ENCODE measurements around the gene TBC1D14. TPM values are rescaled to one million over a fixed set of nuclear protein-coding genes. Genes with fewer than 3 reads are reported as not detected.

Gene TBC1D14
- polyA plus RNA-seq, 2 donors = 13.4 to 23.2 TPM

GRCh38 chr4:7040765-7041164 is 131.1 kb downstream of the TBC1D14 start:
- Histone ChIP-seq H3K4me3 (ENCODE audit: low read depth in 1 of 2, low read length in 2 of 2) (no peak overlapping the region), H3K4me1 (ENCODE audit: control insufficient read depth in 2 of 2, insufficient read depth in 2 of 2, low read length in 1 of 2) (peaks cover 10 to 16% of the 10 kb centered on the region in 2 donors), H3K9me3 (ENCODE audit: control insufficient read depth in 2 of 2, insufficient read depth in 1 of 2, low read depth in 1 of 2, low read length in 1 of 2) (no peaks in the 10 kb centered on the region), H3K36me3 (ENCODE audit: control insufficient read depth in 2 of 2, insufficient read depth in 2 of 2, low read length in 1 of 2) (no peaks in the 10 kb centered on the region), H3K27me3 (ENCODE audit: control insufficient read depth in 1 of 2, insufficient read depth in 2 of 2, low read length in 2 of 2) (no peaks in the 10 kb centered on the region), H3K27ac (ENCODE audit: low read depth in 2 of 2, low read length in 1 of 2) (no peak overlapping the region)
- WGBS, 2 donors = 89 to 90% methylated on average over 4 of the region's 4 CpGs

DNA sequence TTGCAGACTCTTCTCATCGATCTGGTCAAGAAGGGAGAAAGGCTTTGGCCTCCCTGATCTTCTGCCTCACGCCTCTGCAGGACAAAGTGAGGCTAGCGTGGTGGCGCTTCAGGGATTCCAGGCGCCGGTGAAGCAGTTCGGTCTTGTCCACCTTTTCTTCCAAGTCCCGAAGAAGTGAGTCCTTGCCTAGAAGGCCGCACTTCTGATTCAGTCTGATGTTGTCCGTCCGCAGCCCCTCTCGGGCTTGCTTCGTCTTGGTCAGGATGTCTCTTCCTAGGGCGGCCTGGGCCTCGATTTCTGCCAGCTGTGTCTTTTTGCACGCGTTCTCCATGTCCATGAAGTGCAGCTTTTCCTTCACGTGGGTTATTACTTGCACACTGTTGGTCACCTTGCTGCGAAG is 131.6 kb downstream of the TBC1D14 start:
- Histone ChIP-seq H3K27me3 (ENCODE audit: control insufficient read depth in 1 of 2, insufficient read depth in 2 of 2, low read length in 2 of 2) (no peaks in the 10 kb centered on the region), H3K27ac (ENCODE audit: low read depth in 2 of 2, low read length in 1 of 2) (no peak overlapping the region), H3K4me3 (ENCODE audit: low read depth in 1 of 2, low read length in 2 of 2) (no peak overlapping the region), H3K36me3 (ENCODE audit: control insufficient read depth in 2 of 2, insufficient read depth in 2 of 2, low read length in 1 of 2) (no peaks in the 10 kb centered on the region), H3K4me1 (ENCODE audit: control insufficient read depth in 2 of 2, insufficient read depth in 2 of 2, low read length in 1 of 2) (peaks cover 14 to 20% of the 10 kb centered on the region in 2 donors), H3K9me3 (ENCODE audit: control insufficient read depth in 2 of 2, insufficient read depth in 1 of 2, low read depth in 1 of 2, low read length in 1 of 2) (no peaks in the 10 kb centered on the region)
- 92 to 95% methylated on average over 19 of the region's 19 CpGs for WGBS, 2 donors

- no peaks in the 10 kb centered on the region for H3K27me3 ChIP-seq (ENCODE audit: control insufficient read depth in 1 of 2, insufficient read depth in 2 of 2, low read length in 2 of 2)
- peaks cover 17 to 23% of the 10 kb centered on the region in 2 donors for H3K4me1 ChIP-seq (ENCODE audit: control insufficient read depth in 2 of 2, insufficient read depth in 2 of 2, low read length in 1 of 2)
- H3K4me3 ChIP-seq (ENCODE audit: low read depth in 1 of 2, low read length in 2 of 2) = peak overlapping the region; percentile 52 to 70
- no peaks in the 10 kb centered on the region for H3K36me3 ChIP-seq (ENCODE audit: control insufficient read depth in 2 of 2, insufficient read depth in 2 of 2, low read length in 1 of 2)
- H3K27ac ChIP-seq (ENCODE audit: low read depth in 2 of 2, low read length in 1 of 2) = peak overlapping the region; percentile 61 to 76
- H3K9me3 ChIP-seq (ENCODE audit: control insufficient read depth in 2 of 2, insufficient read depth in 1 of 2, low read depth in 1 of 2, low read length in 1 of 2) = no peaks in the 10 kb centered on the region
- WGBS, 2 donors = 21 to 27% methylated on average over 42 of the region's 42 CpGs
Observed at GRCh38 chr4:7041801-7042502, 132.3 kb downstream of the TBC1D14 start.

GRCh38 chr4:7042503-7043283 is 133.1 kb downstream of the TBC1D14 start:
- Histone ChIP-seq H3K36me3 (ENCODE audit: control insufficient read depth in 2 of 2, insufficient read depth in 2 of 2, low read length in 1 of 2) (no peaks in the 10 kb centered on the region), H3K4me1 (ENCODE audit: control insufficient read depth in 2 of 2, insufficient read depth in 2 of 2, low read length in 1 of 2) (peaks cover 17 to 23% of the 10 kb centered on the region in 2 donors), H3K4me3 (ENCODE audit: low read depth in 1 of 2, low read length in 2 of 2) (peak overlapping the region; percentile 69 to 70), H3K27ac (ENCODE audit: low read depth in 2 of 2, low read length in 1 of 2) (peak overlapping the region; percentile 61 to 76), H3K9me3 (ENCODE audit: control insufficient read depth in 2 of 2, insufficient read depth in 1 of 2, low read depth in 1 of 2, low read length in 1 of 2) (no peaks in the 10 kb centered on the region), H3K27me3 (ENCODE audit: control insufficient read depth in 1 of 2, insufficient read depth in 2 of 2, low read length in 2 of 2) (no peaks in the 10 kb centered on the region)
- 0% methylated on average over 70 to 90 of the region's 90 CpGs for WGBS, 2 donors

DNA sequence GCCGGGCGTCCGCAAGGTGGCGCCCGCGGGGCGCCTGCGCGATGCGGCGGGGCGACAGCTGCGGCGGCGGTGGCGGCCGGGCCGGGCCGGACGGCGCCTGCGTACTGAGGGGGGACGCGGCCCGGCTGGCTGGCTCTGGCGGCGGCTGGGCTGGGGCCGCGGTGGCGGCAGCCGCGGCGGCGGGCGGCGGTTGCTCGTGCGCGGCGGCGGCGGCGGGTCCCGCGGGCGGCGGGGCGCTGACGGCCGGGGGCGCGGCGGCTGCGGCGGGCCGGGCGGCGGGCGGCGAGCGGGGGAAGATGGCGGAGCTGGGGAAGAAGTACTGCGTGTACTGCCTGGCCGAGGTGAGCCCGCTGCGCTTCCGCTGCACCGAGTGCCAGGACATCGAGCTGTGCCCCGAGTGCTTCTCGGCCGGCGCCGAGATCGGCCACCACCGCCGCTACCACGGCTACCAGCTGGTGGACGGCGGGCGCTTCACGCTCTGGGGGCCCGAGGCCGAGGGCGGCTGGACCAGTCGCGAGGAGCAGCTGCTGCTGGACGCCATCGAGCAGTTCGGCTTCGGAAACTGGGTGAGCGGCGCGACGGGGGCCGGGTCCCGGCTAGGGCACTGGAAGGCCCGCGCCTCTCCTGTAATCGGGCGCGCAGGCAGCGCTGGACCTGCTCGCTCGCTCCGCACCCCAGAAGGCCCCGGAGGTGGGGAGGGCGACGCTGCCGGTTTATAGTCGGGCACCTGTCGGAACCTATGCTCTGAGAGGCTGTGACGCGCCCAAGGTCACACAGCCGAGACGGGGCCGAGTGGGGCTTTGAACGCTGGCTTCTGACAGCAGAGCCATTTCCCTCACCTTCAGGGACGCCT is 133.9 kb downstream of the TBC1D14 start, which contains the start of gene TADA2B:
TSS of gene TADA2B (plus strand) at position 89 of the 853 bp plus-strand sequence. CDS start at position 297, 208 bp downstream.
- no peaks in the 10 kb centered on the region for H3K27me3 ChIP-seq (ENCODE audit: control insufficient read depth in 1 of 2, insufficient read depth in 2 of 2, low read length in 2 of 2)
- WGBS, 2 donors = 0 to 1% methylated on average over 82 to 119 of the region's 119 CpGs
- H3K4me1 ChIP-seq (ENCODE audit: control insufficient read depth in 2 of 2, insufficient read depth in 2 of 2, low read length in 1 of 2) = peaks cover 17 to 25% of the 10 kb centered on the region in 2 donors
- H3K27ac ChIP-seq (ENCODE audit: low read depth in 2 of 2, low read length in 1 of 2) = peak within 1 kb of the TSS; percentile 94 to 97
- no peaks in the 10 kb centered on the region for H3K36me3 ChIP-seq (ENCODE audit: control insufficient read depth in 2 of 2, insufficient read depth in 2 of 2, low read length in 1 of 2)
- no peaks in the 10 kb centered on the region for H3K9me3 ChIP-seq (ENCODE audit: control insufficient read depth in 2 of 2, insufficient read depth in 1 of 2, low read depth in 1 of 2, low read length in 1 of 2)
- peak within 1 kb of the TSS; percentile 69 to 98 for H3K4me3 ChIP-seq (ENCODE audit: low read depth in 1 of 2, low read length in 2 of 2)

- Histone ChIP-seq H3K36me3 (ENCODE audit: control insufficient read depth in 2 of 2, insufficient read depth in 2 of 2, low read length in 1 of 2) (peaks cover 0 to 2% of the 10 kb centered on the region in 2 donors), H3K27ac (ENCODE audit: low read depth in 2 of 2, low read length in 1 of 2) (peak overlapping the region; percentile 94 to 97), H3K9me3 (ENCODE audit: control insufficient read depth in 2 of 2, insufficient read depth in 1 of 2, low read depth in 1 of 2, low read length in 1 of 2) (no peaks in the 10 kb centered on the region), H3K4me1 (ENCODE audit: control insufficient read depth in 2 of 2, insufficient read depth in 2 of 2, low read length in 1 of 2) (peaks cover 17 to 25% of the 10 kb centered on the region in 2 donors), H3K27me3 (ENCODE audit: control insufficient read depth in 1 of 2, insufficient read depth in 2 of 2, low read length in 2 of 2) (no peaks in the 10 kb centered on the region), H3K4me3 (ENCODE audit: low read depth in 1 of 2, low read length in 2 of 2) (peak overlapping the region; percentile 69 to 98)
- 11 to 14% methylated on average over 29 of the region's 29 CpGs for WGBS, 2 donors
Observed at GRCh38 chr4:7044137-7044930, 134.7 kb downstream of the TBC1D14 start.

GRCh38 chr4:7045553-7045952 is 135.9 kb downstream of the TBC1D14 start:
- whole genome bisulfite sequencing, 2 donors = 71 to 77% methylated on average over 8 of the region's 8 CpGs
- Histone ChIP-seq H3K36me3 (ENCODE audit: control insufficient read depth in 2 of 2, insufficient read depth in 2 of 2, low read length in 1 of 2) (peaks cover 0 to 3% of the 10 kb centered on the region in 2 donors), H3K27ac (ENCODE audit: low read depth in 2 of 2, low read length in 1 of 2) (no peak overlapping the region), H3K4me3 (ENCODE audit: low read depth in 1 of 2, low read length in 2 of 2) (no peak overlapping the region), H3K9me3 (ENCODE audit: control insufficient read depth in 2 of 2, insufficient read depth in 1 of 2, low read depth in 1 of 2, low read length in 1 of 2) (no peaks in the 10 kb centered on the region), H3K27me3 (ENCODE audit: control insufficient read depth in 1 of 2, insufficient read depth in 2 of 2, low read length in 2 of 2) (no peaks in the 10 kb centered on the region), H3K4me1 (ENCODE audit: control insufficient read depth in 2 of 2, insufficient read depth in 2 of 2, low read length in 1 of 2) (peaks cover 19 to 25% of the 10 kb centered on the region in 2 donors)

GRCh38 chr4:7045961-7046921 is 136.6 kb downstream of the TBC1D14 start:
- Histone ChIP-seq H3K9me3 (ENCODE audit: control insufficient read depth in 2 of 2, insufficient read depth in 1 of 2, low read depth in 1 of 2, low read length in 1 of 2) (no peaks in the 10 kb centered on the region), H3K27ac (ENCODE audit: low read depth in 2 of 2, low read length in 1 of 2) (no peak overlapping the region), H3K4me1 (ENCODE audit: control insufficient read depth in 2 of 2, insufficient read depth in 2 of 2, low read length in 1 of 2) (peaks cover 19 to 27% of the 10 kb centered on the region in 2 donors), H3K36me3 (ENCODE audit: control insufficient read depth in 2 of 2, insufficient read depth in 2 of 2, low read length in 1 of 2) (peaks cover 0 to 6% of the 10 kb centered on the region in 2 donors), H3K27me3 (ENCODE audit: control insufficient read depth in 1 of 2, insufficient read depth in 2 of 2, low read length in 2 of 2) (no peaks in the 10 kb centered on the region), H3K4me3 (ENCODE audit: low read depth in 1 of 2, low read length in 2 of 2) (no peak overlapping the region)
- WGBS, 2 donors = 78 to 82% methylated on average over 23 of the region's 23 CpGs

All from esophagus (tissue), 2 donors.